ENCODE results near the gene TPPP3.
A peak's percentile ranks its signal among the peaks of the same experiment; 100 is the strongest.

Gene TPPP3

GRCh38 chr16:67393111-67393787, at the start of gene TPPP3:
Gene TPPP3, minus strand, starts transcription at chr16:67393498. Its CDS starts 2,387 bp downstream, at chr16:67391111.
- H3K9ac ChIP-seq (ENCODE audit: low read length) = peak within 1 kb of the TSS; percentile 3
- no peaks in the 10 kb centered on the region for H3K36me3 ChIP-seq (ENCODE audit: control insufficient read depth, insufficient read depth, low read length)
- peak within 1 kb of the TSS; percentile 67 for H3K4me3 ChIP-seq (ENCODE audit: low read length)
- H3K27ac ChIP-seq (ENCODE audit: low read depth, low read length) = peak within 1 kb of the TSS; percentile 77
- no peaks in the 10 kb centered on the region for H3K27me3 ChIP-seq (ENCODE audit: control insufficient read depth, insufficient read depth, low read length)
- H3K4me1 ChIP-seq (ENCODE audit: control insufficient read depth, insufficient read depth, low read length) = peaks cover 28% of the 10 kb centered on the region

GRCh38 chr16:67442581-67443255, 49.4 kb upstream of the TPPP3 start:
- Histone ChIP-seq H3K9ac (ENCODE audit: low read length) (no peak overlapping the region), H3K4me3 (ENCODE audit: low read length) (no peak overlapping the region), H3K27me3 (ENCODE audit: control insufficient read depth, insufficient read depth, low read length) (no peaks in the 10 kb centered on the region), H3K27ac (ENCODE audit: low read depth, low read length) (peak overlapping the region; percentile 64), H3K36me3 (ENCODE audit: control insufficient read depth, insufficient read depth, low read length) (peaks cover 19% of the 10 kb centered on the region), H3K4me1 (ENCODE audit: control insufficient read depth, insufficient read depth, low read length) (peaks cover 63% of the 10 kb centered on the region)

GRCh38 chr16:67441907-67442306, 48.6 kb upstream of the TPPP3 start:
- Histone ChIP-seq H3K9ac (ENCODE audit: low read length) (peak overlapping the region; percentile 19), H3K27me3 (ENCODE audit: control insufficient read depth, insufficient read depth, low read length) (no peaks in the 10 kb centered on the region), H3K4me3 (ENCODE audit: low read length) (peak overlapping the region; percentile 15), H3K36me3 (ENCODE audit: control insufficient read depth, insufficient read depth, low read length) (peaks cover 27% of the 10 kb centered on the region), H3K4me1 (ENCODE audit: control insufficient read depth, insufficient read depth, low read length) (peaks cover 55% of the 10 kb centered on the region), H3K27ac (ENCODE audit: low read depth, low read length) (peak overlapping the region; percentile 64)

- Histone ChIP-seq H3K36me3 (ENCODE audit: control insufficient read depth, insufficient read depth, low read length) (peaks cover 27% of the 10 kb centered on the region), H3K4me3 (ENCODE audit: low read length) (no peak overlapping the region), H3K27me3 (ENCODE audit: control insufficient read depth, insufficient read depth, low read length) (no peaks in the 10 kb centered on the region), H3K27ac (ENCODE audit: low read depth, low read length) (peak overlapping the region; percentile 64), H3K4me1 (ENCODE audit: control insufficient read depth, insufficient read depth, low read length) (peaks cover 49% of the 10 kb centered on the region), H3K9ac (ENCODE audit: low read length) (peak overlapping the region; percentile 39)
These were observed 48.0 kb upstream of the TPPP3 start for GRCh38 chr16:67441271-67441753.

GRCh38 chr16:67438824-67439393, 45.6 kb upstream of the TPPP3 start:
- H3K9ac ChIP-seq (ENCODE audit: low read length) = no peak overlapping the region
- H3K4me1 ChIP-seq (ENCODE audit: control insufficient read depth, insufficient read depth, low read length) = peaks cover 26% of the 10 kb centered on the region
- H3K36me3 ChIP-seq (ENCODE audit: control insufficient read depth, insufficient read depth, low read length) = peaks cover 23% of the 10 kb centered on the region
- H3K27ac ChIP-seq (ENCODE audit: low read depth, low read length) = no peak overlapping the region
- no peaks in the 10 kb centered on the region for H3K27me3 ChIP-seq (ENCODE audit: control insufficient read depth, insufficient read depth, low read length)
- no peak overlapping the region for H3K4me3 ChIP-seq (ENCODE audit: low read length)

- no peak overlapping the region for H3K27ac ChIP-seq (ENCODE audit: low read depth, low read length)
- H3K36me3 ChIP-seq (ENCODE audit: control insufficient read depth, insufficient read depth, low read length) = peaks cover 23% of the 10 kb centered on the region
- H3K4me3 ChIP-seq (ENCODE audit: low read length) = no peak overlapping the region
- no peaks in the 10 kb centered on the region for H3K27me3 ChIP-seq (ENCODE audit: control insufficient read depth, insufficient read depth, low read length)
- H3K4me1 ChIP-seq (ENCODE audit: control insufficient read depth, insufficient read depth, low read length) = peaks cover 20% of the 10 kb centered on the region
- H3K9ac ChIP-seq (ENCODE audit: low read length) = no peak overlapping the region
These were observed 44.9 kb upstream of the TPPP3 start for GRCh38 chr16:67438098-67438791.

- no peak overlapping the region for H3K27ac ChIP-seq (ENCODE audit: low read depth, low read length)
- H3K27me3 ChIP-seq (ENCODE audit: control insufficient read depth, insufficient read depth, low read length) = no peaks in the 10 kb centered on the region
- peaks cover 14% of the 10 kb centered on the region for H3K4me1 ChIP-seq (ENCODE audit: control insufficient read depth, insufficient read depth, low read length)
- no peak overlapping the region for H3K4me3 ChIP-seq (ENCODE audit: low read length)
- H3K36me3 ChIP-seq (ENCODE audit: control insufficient read depth, insufficient read depth, low read length) = peaks cover 23% of the 10 kb centered on the region
- no peak overlapping the region for H3K9ac ChIP-seq (ENCODE audit: low read length)
These were observed 44.2 kb upstream of the TPPP3 start for GRCh38 chr16:67437513-67437912.

- Histone ChIP-seq H3K27me3 (ENCODE audit: control insufficient read depth, insufficient read depth, low read length) (no peaks in the 10 kb centered on the region), H3K27ac (ENCODE audit: low read depth, low read length) (no peak overlapping the region), H3K4me3 (ENCODE audit: low read length) (no peak overlapping the region), H3K9ac (ENCODE audit: low read length) (no peak overlapping the region), H3K36me3 (ENCODE audit: control insufficient read depth, insufficient read depth, low read length) (peaks cover 23% of the 10 kb centered on the region), H3K4me1 (ENCODE audit: control insufficient read depth, insufficient read depth, low read length) (peaks cover 7% of the 10 kb centered on the region)
These were observed 43.4 kb upstream of the TPPP3 start for GRCh38 chr16:67436640-67437193.

GRCh38 chr16:67435758-67436164, 42.5 kb upstream of the TPPP3 start:
- H3K9ac ChIP-seq (ENCODE audit: low read length) = no peak overlapping the region
- no peaks in the 10 kb centered on the region for H3K4me1 ChIP-seq (ENCODE audit: control insufficient read depth, insufficient read depth, low read length)
- no peak overlapping the region for H3K27ac ChIP-seq (ENCODE audit: low read depth, low read length)
- peaks cover 23% of the 10 kb centered on the region for H3K36me3 ChIP-seq (ENCODE audit: control insufficient read depth, insufficient read depth, low read length)
- H3K4me3 ChIP-seq (ENCODE audit: low read length) = no peak overlapping the region
- no peaks in the 10 kb centered on the region for H3K27me3 ChIP-seq (ENCODE audit: control insufficient read depth, insufficient read depth, low read length)

- no peak overlapping the region for H3K27ac ChIP-seq (ENCODE audit: low read depth, low read length)
- peaks cover 13% of the 10 kb centered on the region for H3K36me3 ChIP-seq (ENCODE audit: control insufficient read depth, insufficient read depth, low read length)
- H3K4me3 ChIP-seq (ENCODE audit: low read length) = no peak overlapping the region
- H3K4me1 ChIP-seq (ENCODE audit: control insufficient read depth, insufficient read depth, low read length) = no peaks in the 10 kb centered on the region
- no peaks in the 10 kb centered on the region for H3K27me3 ChIP-seq (ENCODE audit: control insufficient read depth, insufficient read depth, low read length)
- peak overlapping the region; percentile 19 for H3K9ac ChIP-seq (ENCODE audit: low read length)
These were observed 39.9 kb upstream of the TPPP3 start for GRCh38 chr16:67433131-67433719.

- peak overlapping the region; percentile 19 for H3K9ac ChIP-seq (ENCODE audit: low read length)
- H3K36me3 ChIP-seq (ENCODE audit: control insufficient read depth, insufficient read depth, low read length) = peaks cover 6% of the 10 kb centered on the region
- no peaks in the 10 kb centered on the region for H3K27me3 ChIP-seq (ENCODE audit: control insufficient read depth, insufficient read depth, low read length)
- peak overlapping the region; percentile 40 for H3K4me3 ChIP-seq (ENCODE audit: low read length)
- no peak overlapping the region for H3K27ac ChIP-seq (ENCODE audit: low read depth, low read length)
- H3K4me1 ChIP-seq (ENCODE audit: control insufficient read depth, insufficient read depth, low read length) = no peaks in the 10 kb centered on the region
These were observed 39.2 kb upstream of the TPPP3 start for GRCh38 chr16:67432506-67432890.

Measured in rectal smooth muscle tissue (tissue), 1 donor.